ENCODE measurements around the gene TRPC4AP. TPM values are rescaled to one million over a fixed set of nuclear protein-coding genes. Genes with fewer than 3 reads are reported as not detected.

Gene TRPC4AP
- total and polyA plus RNA-seq, 2 of the 8 experiments (the other 6 are each of a cell fraction or from before 2014, with no cell fraction given): 73.1 to 74.8 TPM

- no peak overlapping the region for H4K91ac ChIP-seq (replicated peaks; ENCODE audit: insufficient read length, low read length)
- no peak overlapping the region for H3K27ac ChIP-seq (ENCODE audit: low read depth, low read length)
- no peak overlapping the region for H3K23ac ChIP-seq (ENCODE audit: insufficient read length)
- H3K4me1 ChIP-seq (replicated peaks in 1 of 4; ENCODE audit: control insufficient read depth in 3 of 4, insufficient read depth in 4 of 4, low read length in 3 of 4): peaks cover 0 to 2% (median 0%) of the 10 kb centered on the region in 4 experiments; a peak in 2 of 7 replicates
- H4K5ac ChIP-seq (ENCODE audit: insufficient read length, low read depth, low read length): no peak overlapping the region
- no peaks in the 10 kb centered on the region for H3K9me3 ChIP-seq (ENCODE audit: insufficient read depth in 2 of 2, low read depth in 1 of 2, low read length in 1 of 2)
- H3K14ac ChIP-seq (ENCODE audit: insufficient read length): no peak overlapping the region
- POLR2A ChIA-PET (ENCODE audit: partially characterized antibody): interaction anchor here (0.6 to 2.5 kb wide), 8 partner anchors 11 to 277 kb away, joined by 3 to 7 read pairs (median 3); partner anchors contain the start of gene MMP24OS
- no peak overlapping the region for H2AFZ ChIP-seq (ENCODE audit: low read length)
- H2BK5ac ChIP-seq (ENCODE audit: low read depth, low read length): no peak overlapping the region
- 89% methylated on average over 28 of the region's 28 CpGs; no CpG with 5 or more reads in 1 of the 2 experiments for WGBS, 2 experiments (ENCODE audit: extremely low coverage in 1 of 2, insufficient coverage in 1 of 2, insufficient read length in 1 of 2, insufficient replicate concordance in 2 of 2, low coverage in 1 of 2, low lambda C conversion rate in 2 of 2, missing lambda C conversion rate in 1 of 2)
- no peaks in the 10 kb centered on the region for H3K79me1 ChIP-seq (ENCODE audit: low read depth, low read length)
- no peak overlapping the region for H3K9ac ChIP-seq (replicated peaks in 1 of 4; ENCODE audit: extremely low read depth in 1 of 4, low read depth in 3 of 4, low read length in 3 of 4)
- no peak overlapping the region for H2BK12ac ChIP-seq (ENCODE audit: low read depth, low read length)
- H2BK120ac ChIP-seq (replicated peaks; ENCODE audit: low read depth, low read length): no peak overlapping the region
- no peak overlapping the region for H2AK5ac ChIP-seq (ENCODE audit: low read depth, low read length)
- CTCF ChIA-PET (ENCODE audit: partially characterized antibody): interaction anchor here (0.7 to 4.1 kb wide), 23 partner anchors 8 to 286 kb away, joined by 3 to 54 read pairs (median 5); partner anchors contain the start of genes ACSS2, GGT7, GSS and MYH7B
- no peak overlapping the region for H3K4ac ChIP-seq (replicated peaks; ENCODE audit: insufficient read length, low read depth, low read length)
- no peak overlapping the region for H3K56ac ChIP-seq (replicated peaks; ENCODE audit: insufficient read length, low read depth, low read length)
- FAIRE-seq (no peak), DNase-seq (ENCODE audit: low read depth in 1 of 2, low spot score in 2 of 2) (no peak)
- H3K4me2 ChIP-seq (ENCODE audit: insufficient read depth in 1 of 2, low read depth in 2 of 2, low read length in 2 of 2): no peak overlapping the region
- no peak overlapping the region for H2BK15ac ChIP-seq (ENCODE audit: low read length)
- peaks cover 6 to 8% of the 10 kb centered on the region in 2 experiments for H4K20me1 ChIP-seq (replicated peaks in 1 of 2; ENCODE audit: control insufficient read depth in 1 of 2, insufficient read depth in 2 of 2, low read length in 2 of 2)
- no peaks in the 10 kb centered on the region for H3K27me3 ChIP-seq (replicated peaks in 1 of 4; ENCODE audit: control insufficient read depth in 3 of 4, extremely low read depth in 1 of 4, insufficient read depth in 3 of 4, low read length in 3 of 4)
- no peak for TF ChIP-seq HDAC6 (IDR thresholded peaks at IDR 0.05; ENCODE audit: low read depth, low read length)
- no peak for TF ChIP-seq SIX5 (IDR thresholded peaks at IDR 0.05; ENCODE audit: low read depth, low read length)
- TF ChIP-seq JUND (IDR thresholded peaks at IDR 0.05; ENCODE audit: low read length): no peak
- no peak for TF ChIP-seq NANOG (IDR thresholded peaks at IDR 0.05; ENCODE audit: insufficient read depth, low read depth, low read length, poor library complexity, severe bottlenecking)
- no peak overlapping the region for H2BK20ac ChIP-seq (ENCODE audit: low read length)
- H3K79me2 ChIP-seq (ENCODE audit: control insufficient read depth in 1 of 2, insufficient read depth in 2 of 2, low read length in 2 of 2): no peaks in the 10 kb centered on the region
- peaks cover 5 to 48% (median 35%) of the 10 kb centered on the region in 4 experiments; a peak in 5 of 8 replicates for H3K36me3 ChIP-seq (ENCODE audit: control insufficient read depth in 2 of 4, insufficient read depth in 4 of 4, low read length in 3 of 4)
- no peak overlapping the region; the same call in 1 of the 2 replicates for H4K8ac ChIP-seq (ENCODE audit: extremely low read depth, insufficient read depth, low read length)
- no peak overlapping the region for H3K4me3 ChIP-seq (ENCODE audit: extremely low read depth in 1 of 4, insufficient read depth in 2 of 4, low read depth in 3 of 4, low read length in 4 of 4)
- no peaks in the 10 kb centered on the region; the same call in 1 of the 2 replicates for H3K23me2 ChIP-seq (ENCODE audit: low read depth, low read length)
- H3K18ac ChIP-seq (ENCODE audit: extremely low read depth, low read length): no peak overlapping the region
Measured at GRCh38 chr20:35000922-35001595, 91.5 kb downstream of the TRPC4AP start.

Data from H1 (cell line).